GM21723 (cell line): Measurements from ENCODE around the gene FKBP5.
"Not testable (repeated sequence)": the region's sequence is repeated elsewhere in the genome, so short reads cannot be mapped to it uniquely, and the experiment has no call there.

ENCODE experiments used
- ATAC-seq: cut with Tn5 transposase; IDR thresholded peaks from one replicate; pipeline ENCODE4 v1.9.1; 2021; ENCODE audit warnings: mild to moderate bottlenecking, moderate library complexity; ENCODE audit not compliant: unreplicated experiment

Gene FKBP5

DNA sequence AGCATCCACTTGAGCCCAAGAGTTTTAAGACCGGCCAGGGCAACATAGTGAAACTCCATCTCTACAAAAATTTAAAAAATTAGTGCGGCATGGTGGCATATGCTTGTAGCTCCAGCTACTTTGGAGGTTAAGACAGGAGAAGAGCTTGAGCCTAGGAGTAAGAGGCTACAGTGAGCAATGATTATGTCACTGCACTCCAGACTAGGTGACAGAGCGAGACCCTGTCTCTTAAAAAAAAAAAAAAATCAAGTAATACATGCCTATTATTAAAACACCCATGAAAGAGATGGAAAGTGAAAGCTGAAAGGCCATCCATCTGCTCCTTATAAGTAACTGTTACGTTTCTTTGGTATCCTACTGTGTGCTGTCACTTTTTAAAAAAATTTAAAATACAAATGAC lies 66.4 kb downstream of the FKBP5 start:
- ATAC-seq: no peak

GRCh38 chr6:35620706-35621105 lies 68.0 kb downstream of the FKBP5 start:
- ATAC-seq: no peak

- no peak for ATAC-seq
Measured at GRCh38 chr6:35613762-35614161, 75.0 kb downstream of the FKBP5 start.

DNA sequence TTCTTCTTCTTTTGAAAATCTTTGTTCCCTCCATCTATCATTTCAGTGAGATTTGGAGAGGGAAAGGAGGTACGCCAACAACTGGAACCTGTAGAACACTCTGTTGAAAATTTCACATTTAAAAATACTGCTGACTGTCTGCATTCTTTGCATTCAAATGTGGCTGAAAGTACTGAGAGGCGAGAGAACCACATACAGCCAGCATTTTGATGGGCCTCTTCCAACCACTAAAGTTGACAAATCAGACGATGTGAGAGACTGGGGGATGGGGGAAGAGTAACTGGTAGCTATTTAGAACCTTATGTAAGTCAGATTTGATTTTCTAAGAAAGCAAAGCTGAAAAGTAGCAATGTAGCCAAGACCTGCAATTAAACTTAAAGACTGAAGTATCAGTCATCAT lies 77.5 kb downstream of the FKBP5 start:
- no peak for ATAC-seq

DNA sequence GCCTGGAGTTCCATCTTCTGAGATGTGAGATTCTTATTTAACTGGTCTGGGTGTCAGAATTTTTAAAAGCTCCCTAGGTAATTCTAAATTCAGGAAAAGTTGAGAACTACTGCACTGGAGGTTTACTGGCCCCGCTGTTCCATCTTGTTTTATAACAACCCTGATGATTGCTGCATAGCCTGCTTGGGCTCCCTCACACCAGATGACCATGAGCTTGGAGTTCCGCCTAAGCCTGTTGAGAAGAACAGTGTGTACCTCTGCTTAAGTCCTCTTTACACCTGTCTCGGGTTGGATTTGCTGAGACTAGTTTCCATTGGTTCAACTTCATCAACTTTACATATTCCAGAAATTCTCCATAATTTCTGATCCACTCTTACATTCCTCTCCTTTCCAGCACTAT lies 77.9 kb downstream of the FKBP5 start:
- ATAC-seq: no peak

GRCh38 chr6:35609588-35609987 lies 79.1 kb downstream of the FKBP5 start:
- ATAC-seq: no peak

DNA sequence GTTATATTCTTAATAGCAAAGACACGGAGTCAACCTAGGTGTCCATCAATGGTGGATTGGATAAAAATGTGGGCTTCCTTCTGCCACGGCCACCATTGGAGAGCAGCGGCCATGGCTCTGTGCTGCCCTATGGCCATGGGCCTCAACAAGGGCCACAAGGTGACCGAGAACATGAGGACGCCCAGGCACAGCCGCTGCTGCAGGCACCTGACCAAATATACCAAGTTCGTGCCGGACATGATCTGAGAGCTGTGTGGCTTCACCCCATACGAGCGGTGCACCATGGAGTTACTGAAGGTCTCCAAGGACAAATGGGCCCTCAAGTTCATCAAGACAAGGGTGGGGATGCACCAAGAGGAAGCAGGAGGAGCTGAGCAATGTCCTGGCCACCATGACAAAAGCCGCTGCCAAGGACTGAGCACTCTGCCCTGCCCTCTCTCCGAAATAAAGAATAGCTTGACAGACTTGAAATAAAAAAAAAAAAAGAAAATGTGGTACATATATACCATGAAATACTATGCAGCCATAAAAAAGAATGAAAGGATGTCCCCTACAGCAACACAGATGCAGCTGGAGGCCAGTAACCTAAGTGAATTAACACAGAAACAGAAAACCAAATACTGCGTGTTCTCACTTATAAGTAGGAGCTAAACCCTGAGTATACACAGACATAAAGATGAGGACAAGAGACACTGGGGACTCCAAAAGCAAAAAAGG lies 81.0 kb downstream of the FKBP5 start:
- no peak for ATAC-seq

- no peak for ATAC-seq
Measured at GRCh38 chr6:35605600-35605999, 83.1 kb downstream of the FKBP5 start.

- ATAC-seq: no peak
Measured at GRCh38 chr6:35603326-35604202, 85.2 kb downstream of the FKBP5 start.

- no peak for ATAC-seq
Measured at GRCh38 chr6:35602133-35602946, 86.4 kb downstream of the FKBP5 start.

- no peak for ATAC-seq
Measured at GRCh38 chr6:35601331-35602132, 87.2 kb downstream of the FKBP5 start.

DNA sequence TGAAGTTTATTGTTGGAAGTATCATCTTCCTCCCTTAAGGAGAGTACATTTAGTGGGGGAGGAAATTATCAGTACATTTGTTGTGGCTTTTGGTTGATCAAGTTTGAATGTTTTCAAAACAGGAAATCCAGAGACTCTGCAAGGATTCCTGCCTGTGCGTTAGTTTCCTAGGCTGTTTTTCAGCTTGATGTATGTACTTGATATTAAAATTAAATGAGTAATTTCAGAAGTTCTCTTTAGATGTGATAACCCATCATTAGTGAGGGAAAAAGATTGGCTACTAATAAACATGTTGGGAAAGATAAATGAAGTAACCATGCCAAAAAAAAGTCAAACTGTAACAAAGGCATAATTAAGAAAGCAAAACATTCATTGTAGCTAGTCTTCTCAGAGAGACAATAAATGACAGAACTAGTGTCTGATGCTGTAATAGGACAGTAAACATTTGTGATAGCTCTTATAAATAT lies 88.0 kb downstream of the FKBP5 start:
- no peak for ATAC-seq

DNA sequence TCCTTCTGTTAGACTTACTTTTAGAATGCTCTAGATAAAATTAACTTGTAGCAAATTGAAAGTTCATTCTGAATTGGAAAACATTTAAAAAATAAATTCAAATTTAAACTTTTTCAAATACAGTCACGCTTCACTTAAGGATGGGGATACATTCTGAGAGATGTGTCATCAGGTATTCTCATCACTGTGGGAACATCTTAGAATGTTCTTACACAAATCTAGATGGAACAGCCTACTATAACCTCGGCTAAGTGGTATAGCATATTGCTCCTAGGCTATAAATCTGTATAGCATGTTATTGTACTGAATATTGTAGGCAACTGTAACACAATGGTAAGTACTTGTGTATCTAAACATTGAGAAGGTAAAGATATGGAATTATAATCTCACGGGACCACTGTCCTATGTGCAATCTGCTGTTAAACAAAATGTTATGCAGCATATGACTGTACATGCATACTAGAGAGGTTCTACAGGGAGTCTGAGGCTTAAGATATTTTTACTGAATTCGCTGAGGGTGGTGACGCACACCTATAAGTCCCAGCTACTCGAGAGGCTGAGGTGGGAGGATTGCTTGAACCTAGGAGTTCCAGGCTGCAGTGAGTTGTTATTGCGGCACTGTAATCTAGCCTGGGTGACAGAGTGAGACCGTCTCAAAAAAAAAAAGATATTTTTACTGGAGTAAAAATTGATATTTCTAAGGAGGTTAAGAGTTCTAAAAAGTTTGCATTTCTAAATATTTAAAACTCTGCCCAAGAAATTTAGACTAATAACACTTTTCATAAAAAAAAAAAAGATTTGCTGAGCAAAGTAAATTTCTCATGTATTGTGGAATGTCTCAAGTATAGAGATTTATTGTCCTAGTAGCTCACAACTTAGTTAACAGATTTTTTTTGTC lies 88.7 kb downstream of the FKBP5 start:
- ATAC-seq: no peak

DNA sequence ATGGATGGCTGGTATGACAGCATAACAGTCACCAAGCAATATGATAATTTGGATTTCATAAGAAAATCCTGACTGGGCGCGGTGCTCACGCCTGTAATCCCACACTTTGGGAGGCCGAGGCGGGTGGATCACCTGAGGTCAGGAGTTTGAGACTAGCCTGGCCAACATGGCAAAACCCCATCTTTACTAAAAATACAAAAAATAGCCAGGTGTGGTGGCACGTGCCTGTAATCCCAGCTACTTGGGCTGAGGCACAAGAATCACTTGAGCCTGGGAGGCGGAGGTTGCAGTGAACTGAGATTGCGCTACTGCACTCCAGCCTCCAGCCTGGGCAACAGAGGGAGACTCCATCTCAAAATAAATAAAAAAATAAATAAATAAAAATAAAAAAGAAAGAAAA lies 90.1 kb downstream of the FKBP5 start:
- ATAC-seq: not testable (repeated sequence)

- no peak for ATAC-seq
Measured at GRCh38 chr6:35596448-35597442, 92.0 kb downstream of the FKBP5 start.

DNA sequence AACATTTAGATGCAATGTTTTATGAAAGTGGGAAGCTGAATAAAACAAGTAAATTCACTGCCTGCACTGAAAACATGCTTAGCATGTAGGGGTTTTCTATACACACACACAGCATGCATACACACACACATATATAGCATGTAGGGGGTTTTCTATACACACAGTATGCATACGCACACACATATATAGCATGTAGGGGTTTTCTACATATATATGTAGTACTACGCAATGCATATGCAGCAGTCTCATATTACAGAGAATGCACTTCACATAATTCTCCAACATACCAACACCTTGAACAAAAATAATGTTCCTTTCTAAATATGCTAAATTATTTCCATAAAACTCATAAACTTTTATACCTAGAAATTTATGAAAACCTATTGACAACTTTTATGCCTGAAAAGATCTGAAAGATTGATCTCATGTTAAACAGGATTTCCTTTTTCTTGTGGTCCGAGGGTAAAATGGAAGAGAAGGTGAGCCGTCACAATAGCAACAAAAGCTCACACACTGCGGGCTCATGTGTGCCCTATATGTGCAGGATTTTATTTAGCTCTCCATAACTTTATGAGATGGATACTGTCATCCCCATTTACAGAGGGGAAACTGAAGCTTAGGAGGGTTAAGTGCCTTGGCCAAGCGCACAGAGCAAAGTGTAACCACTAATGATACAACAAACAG lies 94.1 kb downstream of the FKBP5 start:
- no peak for ATAC-seq

DNA sequence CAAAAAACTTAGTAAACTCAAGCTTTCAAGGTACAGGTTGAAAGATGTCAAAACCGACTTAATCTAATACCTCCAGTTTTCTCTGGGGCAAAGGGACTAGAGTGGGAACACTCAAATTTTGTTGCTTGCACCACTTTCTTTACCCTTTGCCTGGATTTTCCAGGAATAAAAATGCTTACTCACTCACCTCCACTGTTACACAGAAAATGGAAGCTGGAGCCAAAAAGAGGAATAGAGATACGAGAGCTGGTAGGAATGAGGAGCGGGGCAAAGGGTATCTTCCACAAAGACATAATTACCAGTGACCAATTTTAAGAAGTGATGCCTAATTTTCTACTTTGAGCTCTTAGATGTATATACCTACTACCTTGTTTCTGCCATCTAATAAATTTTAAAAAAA lies 96.5 kb downstream of the FKBP5 start:
- no peak for ATAC-seq

GRCh38 chr6:35590622-35591066 lies 98.1 kb downstream of the FKBP5 start:
- no peak for ATAC-seq
